Fibroblast of skin of left quadriceps (primary cell): ENCODE results near the gene CALCOCO2.
"Not testable (repeated sequence)": the region's sequence is repeated elsewhere in the genome, so short reads cannot be mapped to it uniquely, and the experiment has no call there.

Experiments used
- DNase-seq, 2 experiments: peaks; one replicate each; pipeline ENCODE4 v3.0.0-alpha.2; 2013; ENCODE audit warnings: low read depth in 2 of 2

CALCOCO2 gene

DNA sequence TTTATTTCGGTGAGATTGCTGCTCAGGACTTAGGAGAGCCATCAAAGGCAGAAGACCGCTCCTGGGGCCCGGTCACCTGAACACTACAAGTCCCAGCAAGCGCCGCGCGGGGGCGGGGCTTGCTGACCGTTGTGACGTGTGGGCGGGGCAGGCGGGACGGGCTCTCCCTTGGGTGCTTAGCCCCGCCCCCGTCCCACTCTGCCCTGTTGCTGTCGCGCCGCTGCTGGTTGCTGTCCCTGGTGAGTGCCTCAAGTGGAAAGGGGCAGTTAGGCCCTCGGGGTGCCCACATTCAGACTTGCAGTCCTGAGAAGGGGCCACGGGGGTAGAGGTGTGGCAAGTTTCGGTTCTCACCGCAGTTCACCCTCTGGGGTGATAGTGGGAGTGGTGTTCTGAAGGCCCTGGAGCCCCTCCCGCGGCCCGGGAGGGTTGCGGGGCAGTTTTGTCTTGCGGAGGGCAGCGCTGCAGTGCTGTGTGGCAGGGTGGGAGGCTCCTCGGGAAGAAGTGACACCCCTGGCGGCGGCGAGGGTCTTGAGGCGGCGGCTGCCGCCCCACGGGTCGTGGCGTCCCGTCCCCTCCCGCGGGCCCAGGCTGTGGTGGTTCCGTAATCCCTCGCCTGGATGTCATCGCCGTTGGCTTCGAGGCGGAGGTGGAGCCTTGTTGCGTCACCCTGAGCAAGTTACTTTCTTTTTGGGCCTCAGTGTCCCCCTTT, at the start of gene CALCOCO2:
Gene CALCOCO2, plus strand, starts transcription at position 196 of the 709 bp plus-strand sequence. CDS start 10,673 bp downstream, outside the sequence.
- DNase-seq, result peak; percentile 70 to 74

DNA sequence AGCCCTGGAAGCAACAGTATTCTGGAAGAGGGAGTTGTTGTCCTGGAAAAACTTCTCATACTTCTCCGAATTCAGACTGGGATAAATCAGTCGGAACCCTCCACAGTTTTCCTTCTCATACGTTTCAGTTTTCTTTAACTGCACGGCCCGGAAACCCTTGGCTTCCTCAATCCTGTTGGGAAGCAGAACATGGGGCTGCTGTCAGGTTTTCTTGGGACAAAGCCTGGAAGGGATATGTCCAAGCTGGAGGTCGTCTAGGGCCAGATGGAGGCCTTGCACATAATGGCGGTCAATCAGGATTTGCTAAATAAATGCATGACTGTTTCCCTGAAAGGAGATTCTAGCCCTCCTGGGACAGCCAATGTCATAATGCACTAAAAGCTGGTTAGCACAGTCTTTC, 43.0 kb upstream of the CALCOCO2 start:
- no peak for DNase-seq

GRCh38 chr17:48790607-48791127, 40.2 kb upstream of the CALCOCO2 start:
- no peak for DNase-seq

- peak; percentile 65 to 67 for DNase-seq
Measured at GRCh38 chr17:48791128-48792032, 39.5 kb upstream of the CALCOCO2 start.

DNA sequence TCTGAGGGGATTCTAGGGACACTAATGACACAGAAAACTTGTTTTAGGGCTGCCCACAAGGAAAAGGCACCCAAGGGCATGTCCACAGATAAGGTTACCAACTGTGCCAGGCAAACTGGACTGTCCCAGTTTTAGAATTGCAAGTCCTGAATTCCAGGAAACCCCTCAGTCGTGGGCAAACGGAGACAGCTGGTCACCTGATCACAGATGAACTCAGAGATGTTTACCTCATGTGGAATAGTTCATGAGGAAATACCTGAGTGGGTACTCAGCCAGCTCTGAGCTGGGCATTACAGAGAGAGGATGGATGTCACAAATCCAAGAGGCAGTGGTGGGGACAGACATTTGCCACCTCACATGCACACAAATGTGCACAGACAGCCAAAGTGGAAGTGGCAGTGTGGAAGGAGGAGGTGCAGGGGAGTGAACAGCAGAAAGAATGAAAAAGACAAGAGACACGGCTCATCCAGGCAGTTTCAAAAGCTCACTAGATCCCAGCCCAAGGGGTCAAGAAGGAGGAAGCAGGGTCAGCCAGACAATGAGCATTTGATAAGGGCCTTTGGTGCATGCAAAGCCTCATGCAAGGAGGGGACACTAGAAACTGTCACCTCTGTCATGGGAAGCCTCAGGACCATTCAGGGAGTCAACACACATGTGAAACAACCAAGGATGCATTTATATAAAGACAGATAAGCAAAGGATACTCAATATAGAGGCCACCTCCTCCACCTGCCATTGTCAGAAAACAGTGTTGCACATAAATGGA, 38.6 kb upstream of the CALCOCO2 start:
- DNase-seq, result no peak

DNA sequence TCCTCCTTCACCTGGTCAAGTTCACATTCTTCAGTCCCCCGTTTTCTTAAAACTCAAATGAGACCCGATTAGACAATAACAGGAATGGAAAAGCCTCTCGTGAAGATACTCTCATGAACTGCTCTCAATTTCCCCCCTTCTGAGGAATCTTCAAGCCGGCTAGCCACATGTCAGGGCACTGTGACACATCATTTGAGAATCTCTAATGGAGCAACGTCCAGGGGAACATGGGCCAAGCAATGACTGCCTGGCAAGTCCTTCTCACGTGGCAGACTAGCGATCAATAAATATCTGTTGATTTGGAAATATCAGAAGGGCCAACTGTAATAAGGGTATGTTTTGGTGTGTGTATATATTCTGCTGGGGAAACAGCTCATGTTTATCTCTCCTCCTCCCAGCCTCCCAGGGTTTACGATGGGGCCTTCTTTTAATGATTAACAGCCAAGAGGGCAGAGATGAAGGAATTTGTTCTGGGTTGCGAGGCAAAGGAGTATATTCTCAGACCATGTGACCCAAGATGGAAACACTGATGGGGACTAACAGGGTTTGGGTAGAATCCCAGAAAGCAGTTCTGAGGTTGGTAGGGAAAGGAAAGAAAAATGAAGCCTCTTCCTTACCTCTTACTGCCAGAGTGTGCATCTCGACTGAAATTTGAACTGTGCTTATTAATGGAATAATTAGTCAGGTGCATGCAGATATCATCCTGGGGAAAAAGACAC, 35.2 kb upstream of the CALCOCO2 start:
- peak; percentile 40 to 53 for DNase-seq

DNA sequence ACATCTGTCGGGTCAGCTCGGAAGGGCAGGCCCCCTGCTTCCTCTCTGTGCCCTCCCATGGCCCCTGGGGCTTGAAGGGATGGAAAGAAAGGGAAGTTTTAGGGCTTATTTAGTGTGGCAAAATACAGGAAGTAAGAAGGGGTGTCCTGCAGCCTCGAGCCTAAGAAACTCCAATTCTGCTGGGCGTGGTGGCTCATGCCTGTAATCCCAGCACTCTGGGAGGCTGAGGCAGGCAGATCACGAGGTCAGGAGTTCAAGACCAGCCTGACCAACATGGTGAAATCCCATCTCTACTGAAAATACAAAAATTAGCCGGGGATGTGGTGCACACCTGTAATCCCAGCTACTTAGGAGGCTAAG, 34.7 kb upstream of the CALCOCO2 start:
- not testable (repeated sequence) for DNase-seq

GRCh38 chr17:48799069-48799723, 31.6 kb upstream of the CALCOCO2 start:
- DNase-seq, result no peak

GRCh38 chr17:48800626-48801217, 30.1 kb upstream of the CALCOCO2 start:
- no peak for DNase-seq

DNA sequence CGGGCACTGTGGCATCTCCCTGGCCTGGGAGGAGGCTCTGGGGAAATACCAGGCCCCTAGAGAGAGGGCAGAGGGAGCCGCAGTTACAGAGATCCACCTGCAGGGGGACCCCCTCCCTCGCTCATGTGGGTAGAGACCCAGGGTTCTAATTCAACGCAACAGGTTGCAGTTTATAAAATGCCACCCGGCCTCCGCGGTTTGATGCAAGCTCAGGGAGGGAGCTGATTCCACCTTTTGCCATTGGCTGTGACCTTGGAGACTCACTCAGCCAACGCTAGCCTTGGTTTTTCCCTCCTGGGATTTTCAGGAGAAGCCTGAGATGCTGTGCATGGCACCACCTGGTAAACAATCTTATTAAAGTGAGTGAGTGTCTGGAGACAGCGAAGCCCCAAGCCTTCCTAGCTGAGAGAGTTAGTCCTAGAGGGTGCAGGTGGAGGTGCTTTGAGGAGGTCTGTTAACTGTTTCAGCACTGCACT, 25.9 kb upstream of the CALCOCO2 start:
- DNase-seq, result peak; percentile 9 to 30

DNA sequence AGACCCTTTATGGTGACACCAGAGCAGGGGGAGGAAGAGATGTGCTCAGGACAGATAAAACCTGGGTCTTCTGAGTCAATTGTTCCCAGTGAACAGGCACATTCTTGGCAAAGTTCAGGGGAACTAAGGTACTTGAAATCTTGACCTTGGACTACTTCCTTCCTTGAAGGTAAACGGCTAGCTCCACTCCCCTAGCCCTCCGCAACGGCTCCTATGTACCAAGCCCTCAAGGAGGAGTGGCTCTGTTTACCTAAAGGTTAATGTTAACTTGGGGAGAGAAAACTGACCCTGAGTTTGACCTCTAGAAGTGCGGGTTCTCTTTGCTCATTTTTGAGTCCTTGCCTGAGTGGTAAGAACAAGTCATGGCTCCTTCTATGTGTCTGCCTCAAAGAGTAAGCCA, 21.7 kb upstream of the CALCOCO2 start:
- DNase-seq, result no peak

DNA sequence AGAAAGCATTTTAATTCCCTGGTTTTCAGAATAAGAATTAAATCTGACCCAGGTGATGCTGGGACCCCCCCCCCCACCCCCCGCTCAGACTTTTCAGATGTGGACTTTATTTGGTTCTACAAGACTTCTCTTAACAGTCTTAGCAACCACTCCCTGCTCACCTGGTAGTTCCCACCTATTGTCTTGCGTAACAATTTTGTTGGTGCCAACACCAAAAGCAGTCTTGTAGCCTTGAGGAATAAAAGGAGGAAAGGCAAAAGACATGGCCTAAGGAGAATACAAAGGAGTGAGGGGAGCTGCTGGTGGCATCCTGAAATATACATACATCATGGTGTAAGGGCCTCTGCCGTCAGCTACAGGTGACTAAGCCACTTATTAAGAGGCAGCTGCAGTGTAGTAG, 18.8 kb upstream of the CALCOCO2 start:
- DNase-seq, result no peak

DNA sequence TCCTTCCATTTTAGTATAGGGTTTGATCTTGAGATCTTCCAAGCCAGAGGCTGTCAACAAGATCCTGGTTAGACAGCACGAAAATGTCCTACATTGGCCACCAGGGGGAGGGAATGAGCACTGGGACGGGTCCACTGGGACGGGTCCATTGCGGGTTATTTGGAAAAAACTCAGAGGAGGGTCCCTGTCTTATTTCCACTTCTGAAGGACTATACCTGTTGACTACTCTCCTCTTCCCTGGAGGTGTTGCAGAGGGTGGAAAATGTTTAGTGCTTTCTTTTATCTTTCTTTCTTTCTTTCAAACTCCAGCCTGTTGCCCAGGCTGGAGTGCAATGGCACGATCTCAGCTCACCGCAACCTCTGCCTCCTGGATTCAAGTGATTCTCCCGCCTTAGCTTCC, 16.3 kb upstream of the CALCOCO2 start:
- peak in 1 of 2 experiments; percentile 15 for DNase-seq

DNA sequence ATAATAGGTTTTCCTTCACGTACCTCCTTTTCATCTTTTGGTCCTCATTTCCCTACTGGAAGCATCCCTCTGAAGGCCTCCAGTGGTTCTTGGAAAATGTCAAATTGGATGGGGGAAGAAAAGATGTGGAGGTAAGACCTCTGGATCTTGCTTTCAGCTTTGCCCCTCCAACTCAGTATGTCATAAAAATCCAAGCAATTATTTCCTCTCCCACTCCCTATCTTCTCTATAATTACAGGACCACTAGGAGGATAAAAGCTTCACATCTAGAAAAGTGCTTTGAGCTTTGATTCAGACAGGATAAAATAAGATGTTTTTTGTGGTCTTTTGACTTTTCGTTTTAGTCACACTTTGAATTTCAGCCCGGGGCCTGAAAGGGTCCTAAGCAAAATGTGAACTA, 15.5 kb upstream of the CALCOCO2 start:
- no peak for DNase-seq

DNA sequence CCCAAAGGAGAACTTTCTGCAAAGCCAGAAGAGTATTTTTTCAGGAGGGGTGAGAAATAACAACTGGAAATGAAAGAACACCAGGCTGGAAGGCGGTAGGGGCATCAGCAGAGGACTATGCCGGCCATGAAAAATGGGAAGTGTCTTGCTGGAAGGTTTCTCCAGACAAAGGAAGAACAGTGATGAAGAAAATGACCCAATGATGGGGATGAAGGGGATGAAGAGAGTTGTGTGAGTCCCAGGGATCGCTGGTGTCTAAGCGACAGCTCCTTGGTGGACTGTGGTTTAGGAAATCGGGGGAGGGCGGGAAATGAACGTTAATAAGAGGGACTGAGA, 14.4 kb upstream of the CALCOCO2 start:
- DNase-seq, result no peak

DNA sequence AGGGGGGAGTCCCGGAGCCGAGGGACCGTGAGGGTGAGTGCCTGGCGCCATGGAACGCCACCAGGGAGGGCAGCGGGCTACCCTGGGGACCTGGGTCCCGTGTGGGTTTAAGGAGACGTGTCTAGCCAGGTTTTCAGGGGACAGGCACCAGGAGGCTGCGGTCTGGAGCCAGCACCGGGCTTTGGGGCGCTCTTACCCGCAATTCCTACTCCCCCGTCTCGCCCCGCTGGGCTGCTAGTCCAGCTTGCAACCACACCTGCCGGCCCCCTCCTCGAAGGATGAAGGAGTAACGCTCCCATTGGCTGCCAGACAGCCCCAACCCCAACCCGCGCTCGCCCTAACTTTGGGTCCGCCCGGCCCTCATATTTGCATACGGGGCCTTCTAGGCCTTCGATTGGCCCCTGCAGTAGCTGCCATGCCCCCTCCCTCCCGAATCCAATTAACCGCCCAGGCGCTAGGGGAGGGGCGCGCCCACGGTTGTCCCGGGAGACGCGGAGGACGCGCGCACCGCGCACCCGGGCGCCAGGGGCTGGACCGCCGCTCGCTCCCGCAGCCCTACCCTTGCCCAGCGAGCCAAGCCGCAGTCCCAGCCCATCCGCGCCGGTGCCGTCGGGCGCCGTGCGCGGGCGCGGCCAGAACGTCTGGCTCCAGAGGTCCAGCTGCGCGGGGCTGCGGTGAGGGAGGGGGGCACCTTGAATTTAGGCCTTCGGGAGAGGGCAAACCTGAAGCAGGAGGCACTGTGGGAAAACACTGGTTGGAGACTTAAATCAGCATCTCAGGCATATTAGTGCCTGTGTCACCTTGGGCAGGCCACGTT, 13.9 kb upstream of the CALCOCO2 start, which contains the start of gene TTLL6:
Gene TTLL6, minus strand, starts transcription at position 456 of the 817 bp plus-strand sequence. Its CDS starts 157 bp downstream, at position 299.
- DNase-seq, result no peak

- no peak for DNase-seq
Measured at GRCh38 chr17:48818361-48818841, 12.4 kb upstream of the CALCOCO2 start.

GRCh38 chr17:48819466-48819865, 11.4 kb upstream of the CALCOCO2 start:
- DNase-seq, result no peak

GRCh38 chr17:48820936-48821335, 9.9 kb upstream of the CALCOCO2 start:
- DNase-seq, result not testable (repeated sequence)
